ENCODE measurements around the gene BABAM2.
A peak's percentile ranks its signal among the peaks of the same experiment; 100 is the strongest.

The BABAM2 gene

GRCh38 chr2:27912512-27912911 lies 22.0 kb downstream of the BABAM2 start:
- DNase-seq = no peak

- DNase-seq = no peak
These were observed 23.7 kb downstream of the BABAM2 start for GRCh38 chr2:27914041-27914804.

GRCh38 chr2:27914805-27915175 lies 24.3 kb downstream of the BABAM2 start:
- DNase-seq = no peak

GRCh38 chr2:27915191-27915590 lies 24.7 kb downstream of the BABAM2 start:
- DNase-seq = no peak

DNA sequence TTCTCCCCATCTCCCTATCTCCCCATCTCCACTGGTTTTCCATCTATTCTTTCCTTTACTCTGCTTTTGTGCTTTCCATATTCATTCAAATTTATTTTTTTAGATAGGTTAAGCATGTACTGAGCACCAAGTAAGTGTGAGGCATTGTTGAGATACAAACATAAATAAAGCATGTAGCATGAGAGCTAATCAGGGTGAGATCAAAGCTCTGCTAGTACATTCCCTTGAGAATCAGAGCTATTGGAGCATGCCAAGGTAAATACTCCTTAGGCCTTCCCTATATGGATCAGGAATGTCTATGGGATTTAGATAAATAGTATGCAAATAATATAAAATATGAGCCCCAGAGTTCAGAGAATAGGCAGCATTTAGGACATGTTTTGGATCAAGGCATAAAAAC lies 25.3 kb downstream of the BABAM2 start:
- no peak for DNase-seq

DNA sequence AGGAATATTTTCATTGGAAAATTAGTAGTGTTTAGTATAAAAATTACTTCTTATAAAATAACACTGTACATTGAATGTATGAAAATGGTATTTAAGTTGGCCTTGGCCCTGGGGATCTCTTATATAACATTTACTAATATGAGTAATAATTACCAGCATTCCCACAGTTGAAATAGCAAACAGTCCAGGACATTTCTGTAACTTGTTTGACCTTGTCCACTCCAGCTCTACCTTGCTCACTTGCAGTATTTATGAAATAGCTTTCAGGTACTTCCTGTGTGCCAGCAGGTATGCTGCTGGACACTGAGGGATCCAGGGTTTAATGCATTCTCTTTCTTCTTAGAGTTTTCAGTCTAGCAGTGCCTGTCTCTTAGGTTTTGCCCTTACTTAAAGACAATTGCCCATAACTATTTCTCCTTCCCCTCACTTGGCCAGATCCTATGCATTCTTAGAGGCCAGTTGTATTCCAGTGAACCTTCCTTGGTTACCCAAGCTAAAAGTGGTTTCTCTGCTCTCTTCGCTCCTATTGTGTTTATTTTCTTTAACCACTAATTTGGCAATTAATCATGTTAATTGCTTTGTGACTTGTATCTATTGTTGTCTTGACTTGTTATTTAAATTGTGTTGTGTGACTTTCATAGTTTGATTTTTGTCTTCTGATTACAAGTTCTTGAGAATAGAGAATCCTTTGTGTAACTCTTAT lies 25.9 kb downstream of the BABAM2 start:
- DNase-seq = no peak

- peak; percentile 56 for DNase-seq
These were observed 29.8 kb downstream of the BABAM2 start for GRCh38 chr2:27920148-27920885.

GRCh38 chr2:27921424-27921823 lies 30.9 kb downstream of the BABAM2 start:
- DNase-seq = no peak

GRCh38 chr2:27921880-27922547 lies 31.5 kb downstream of the BABAM2 start:
- peak; percentile 90 for DNase-seq

DNA sequence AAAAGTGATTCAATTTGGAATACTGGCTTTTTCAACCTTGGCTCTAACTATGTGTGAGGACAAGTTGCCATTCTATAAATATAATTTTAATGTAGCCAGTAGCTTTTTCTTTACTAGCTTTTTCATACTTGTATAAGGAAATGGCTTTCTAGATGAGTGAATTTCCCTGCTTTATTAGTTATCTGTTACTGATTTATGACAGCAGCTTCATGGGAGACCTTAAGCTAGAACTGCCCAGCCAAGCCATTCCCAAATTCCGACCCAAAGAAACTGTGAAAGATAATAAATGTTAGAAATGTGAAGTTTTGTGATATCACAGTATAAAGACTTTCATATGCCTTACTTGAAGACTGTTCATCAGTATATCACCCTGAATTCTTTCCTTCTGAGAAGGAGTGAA lies 32.3 kb downstream of the BABAM2 start:
- peak; percentile 85 for DNase-seq

DNA sequence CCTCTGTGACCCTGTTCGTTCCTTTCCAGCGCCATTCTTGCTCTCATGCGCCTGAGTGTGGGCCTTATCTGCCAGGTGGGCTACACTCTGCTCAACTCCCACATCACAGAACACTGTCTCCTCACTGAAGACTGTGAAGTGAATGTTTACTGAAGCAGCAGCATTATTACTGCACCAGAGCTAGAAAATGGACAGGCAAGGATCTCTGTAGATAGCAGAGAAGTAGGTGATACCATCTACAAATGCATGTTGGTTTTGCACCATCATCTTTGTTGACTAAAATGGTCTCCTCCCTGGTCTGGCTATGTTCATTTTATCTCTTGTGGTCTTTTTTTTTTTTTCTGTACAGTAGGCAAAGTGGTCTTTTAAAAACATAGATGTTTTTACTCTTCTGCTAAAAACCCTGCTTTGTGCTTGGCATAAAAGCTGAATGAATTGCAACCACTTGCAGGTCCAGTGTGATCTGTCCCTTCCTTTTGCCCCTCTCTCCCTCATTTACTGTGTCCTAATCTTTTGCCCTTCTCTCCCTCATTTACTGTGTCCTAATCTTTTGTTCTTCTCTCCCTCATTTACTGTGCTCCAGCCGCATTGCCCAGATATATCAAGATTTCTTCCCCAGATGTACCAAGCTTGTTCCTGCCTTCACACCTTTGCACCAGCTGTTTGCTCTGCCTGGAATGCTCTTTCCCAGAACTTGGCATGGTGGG lies 35.4 kb downstream of the BABAM2 start:
- no peak for DNase-seq

DNA sequence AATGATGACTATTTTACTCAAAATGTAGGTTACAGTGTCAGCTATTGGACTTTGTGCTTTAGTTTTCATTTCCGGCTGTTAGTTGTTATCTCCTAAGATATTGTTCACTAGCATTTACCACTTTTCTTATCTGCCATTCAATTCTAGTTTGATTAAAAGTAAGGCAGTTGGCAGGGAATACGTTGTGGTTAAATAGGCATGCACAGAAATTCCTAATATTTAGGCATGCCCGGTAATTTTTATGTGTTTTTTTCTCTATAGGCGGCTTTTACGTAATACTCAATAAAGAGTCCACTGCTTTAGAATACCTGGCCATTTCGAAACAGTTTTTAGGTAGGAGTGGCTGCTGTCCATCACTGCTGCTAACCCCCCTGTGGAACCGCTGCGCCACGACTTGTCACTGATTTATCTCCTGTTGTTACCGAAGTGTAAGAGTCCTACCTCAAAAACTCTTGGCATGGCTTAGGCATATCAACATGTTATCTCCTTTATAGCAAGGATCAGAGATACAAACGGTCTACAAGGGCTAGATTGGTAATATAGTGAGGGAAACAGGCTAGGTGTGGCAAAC lies 39.5 kb downstream of the BABAM2 start:
- no peak for DNase-seq

DNA sequence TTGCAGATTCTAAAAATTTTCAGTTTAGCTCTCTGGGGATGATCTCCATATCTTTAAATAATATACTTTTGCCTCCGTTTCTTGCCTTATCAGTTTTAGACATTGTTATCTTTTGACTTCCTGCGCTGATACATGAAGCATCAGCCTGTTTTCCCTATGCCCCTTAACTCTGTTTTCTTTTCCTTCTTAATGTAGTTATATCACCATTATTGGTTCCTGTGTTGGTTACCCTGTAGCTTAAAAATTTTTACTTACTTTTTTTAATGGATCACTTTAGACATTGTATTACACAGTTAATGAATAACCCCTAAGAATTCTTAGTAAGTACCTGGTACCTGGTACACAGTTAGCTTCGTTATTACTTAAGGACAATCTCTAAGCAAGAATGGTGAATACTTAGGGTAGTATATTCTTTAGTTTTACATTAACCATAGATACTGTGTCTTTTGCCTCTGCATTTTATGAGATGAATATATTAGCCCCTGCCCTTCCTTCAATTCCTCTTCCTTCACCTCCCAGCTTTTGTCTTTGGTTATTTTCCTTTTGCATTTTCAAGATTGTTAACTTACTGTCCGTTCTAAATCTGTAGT lies 40.9 kb downstream of the BABAM2 start:
- peak; percentile 70 for DNase-seq

DNA sequence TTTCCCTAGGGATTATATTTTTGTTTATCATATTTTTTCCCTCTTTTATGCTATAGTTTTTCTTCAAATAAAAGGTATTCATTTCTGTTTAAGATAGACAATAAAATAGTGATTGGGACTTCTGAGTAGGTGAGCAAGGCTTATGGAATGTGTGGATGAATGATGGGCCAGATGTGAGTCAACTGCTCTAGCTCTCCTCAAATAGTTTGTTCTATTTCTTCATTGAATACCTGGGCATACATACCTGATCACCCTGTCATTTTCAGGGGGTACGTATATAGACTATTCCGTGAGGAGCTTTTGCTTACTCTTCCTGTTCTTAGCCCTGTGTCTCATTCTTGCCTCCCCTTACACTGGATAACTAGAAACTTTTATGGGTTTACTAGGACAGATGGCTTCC lies 41.9 kb downstream of the BABAM2 start:
- DNase-seq = peak; percentile 89

- DNase-seq = no peak
These were observed 44.5 kb downstream of the BABAM2 start for GRCh38 chr2:27935026-27935425.

DNA sequence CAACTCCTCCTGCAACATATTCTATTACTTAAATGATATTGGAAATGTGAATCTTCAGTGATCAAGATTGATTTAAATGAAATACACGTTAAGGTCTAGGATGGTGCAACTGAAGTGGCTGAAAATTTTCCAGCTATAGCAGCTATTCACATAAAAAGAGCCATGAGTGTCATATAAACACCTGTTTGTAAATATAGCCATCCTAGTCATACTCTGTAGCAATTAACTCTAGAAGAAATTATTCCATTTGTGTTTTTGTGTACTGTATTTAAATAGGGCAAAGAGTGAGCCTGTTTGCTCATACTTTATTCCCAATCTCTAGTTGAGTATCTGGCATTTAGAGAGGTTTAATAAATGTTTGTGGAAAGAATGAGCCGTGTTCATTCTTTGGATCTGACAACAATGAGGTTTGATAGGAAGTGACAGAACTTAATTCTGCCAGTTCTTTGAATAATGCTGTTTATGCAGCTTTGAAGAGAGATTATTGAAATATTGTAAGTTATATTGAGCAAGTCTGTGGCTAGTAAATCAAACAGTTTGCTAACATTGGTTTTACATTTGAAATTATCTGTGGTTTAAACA lies 49.7 kb downstream of the BABAM2 start:
- no peak for DNase-seq

- DNase-seq = no peak
These were observed 50.5 kb downstream of the BABAM2 start for GRCh38 chr2:27940982-27941381.

DNA sequence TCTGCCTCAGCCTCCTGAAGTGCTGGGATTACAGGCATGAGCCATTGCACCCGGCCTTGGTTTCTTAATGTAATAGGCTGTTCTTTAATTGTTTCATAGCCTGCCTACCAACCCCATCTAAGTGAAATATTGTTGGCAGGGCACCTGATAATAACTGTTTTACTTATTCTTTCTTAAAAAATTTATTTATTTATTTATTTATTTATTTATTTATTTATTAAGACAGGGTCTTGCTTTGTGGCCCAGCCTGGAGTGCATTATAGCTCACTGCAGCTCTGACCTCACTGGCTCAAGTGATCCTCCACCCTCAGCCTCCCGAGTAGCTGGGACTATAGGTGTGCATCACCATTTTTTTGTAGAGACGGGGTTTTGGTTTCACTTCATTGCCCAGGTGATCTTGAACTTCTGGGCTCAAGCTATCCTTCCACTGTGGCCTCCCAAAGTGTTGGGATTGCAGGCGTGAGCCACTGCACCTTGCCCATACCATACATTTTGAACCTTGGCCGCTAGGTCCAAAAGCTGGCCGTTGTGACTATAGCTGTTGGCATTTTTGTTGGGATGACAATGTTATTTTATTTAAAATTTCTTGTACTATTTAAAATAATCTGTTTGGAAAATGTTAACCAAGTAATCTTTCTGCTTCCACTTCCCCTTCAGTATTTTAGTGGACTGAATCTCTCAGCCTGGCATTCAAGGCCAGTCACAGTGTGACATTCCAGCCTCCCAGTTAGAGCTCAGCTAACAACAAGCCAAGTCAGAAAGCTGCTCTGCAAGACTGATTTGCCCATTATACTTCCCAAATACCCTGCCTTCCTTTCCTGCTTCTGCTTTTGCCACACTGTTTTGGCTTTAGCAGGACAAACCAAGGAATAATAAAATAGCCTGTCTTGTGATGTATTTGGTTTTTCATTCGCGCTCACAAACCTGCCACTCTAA lies 52.4 kb downstream of the BABAM2 start:
- no peak for DNase-seq

DNA sequence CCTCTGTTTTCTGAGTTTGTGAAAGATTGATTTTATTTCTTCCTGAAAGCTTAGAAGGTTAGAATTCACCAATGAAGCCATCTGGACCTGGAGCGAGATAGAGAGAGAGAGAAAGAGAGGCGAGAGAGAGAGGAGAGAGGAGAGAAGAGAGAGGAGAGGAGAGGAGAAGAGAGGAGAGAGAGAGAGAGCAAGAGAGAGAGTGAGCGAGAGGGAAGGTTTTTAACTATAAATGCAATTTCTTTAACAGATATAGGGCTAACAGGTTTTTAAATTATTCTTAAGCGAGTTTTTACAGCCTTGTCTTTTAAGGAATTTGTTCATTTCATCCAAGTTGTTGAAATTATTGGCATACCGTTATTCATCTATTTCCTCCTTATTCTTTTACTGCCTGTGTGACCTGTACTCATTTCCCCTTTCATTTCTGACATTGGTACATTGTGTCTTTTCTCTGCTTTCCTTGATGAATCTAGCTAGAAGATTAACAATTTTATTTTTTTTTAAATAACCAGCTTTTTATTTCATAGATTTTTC lies 56.1 kb downstream of the BABAM2 start:
- DNase-seq = no peak

DNA sequence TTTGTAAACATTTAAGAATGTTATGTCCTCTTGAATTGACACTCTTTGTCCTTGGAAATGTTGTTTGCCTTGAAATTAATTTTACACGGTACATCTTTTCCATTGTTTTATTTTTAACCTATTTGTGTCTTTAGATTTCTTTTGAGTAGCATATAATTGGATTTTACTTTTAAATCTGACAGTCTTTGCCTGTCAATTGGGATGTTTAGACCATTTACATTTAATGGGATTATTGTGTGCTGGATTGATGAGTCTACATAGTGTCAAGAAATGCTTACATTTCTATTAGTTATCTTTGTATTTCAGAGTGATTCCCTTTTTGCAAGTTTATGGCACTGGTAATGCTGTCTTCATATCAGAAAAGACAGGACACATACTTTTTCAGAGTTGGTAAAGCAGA lies 61.5 kb downstream of the BABAM2 start:
- no peak for DNase-seq
